ENCODE measurements around the gene IL1B. TPM values are rescaled to one million over a fixed set of nuclear protein-coding genes. Genes with fewer than 3 reads are reported as not detected.

IL1B gene
- total and polyA plus RNA-seq, 2 of the 8 experiments (the other 6 are each of a cell fraction or from before 2014, with no cell fraction given) = not detected

- H3K23ac ChIP-seq (ENCODE audit: insufficient read length) = no peak overlapping the region
- no peak overlapping the region for H4K5ac ChIP-seq (ENCODE audit: insufficient read length, low read depth, low read length)
- no peak overlapping the region for H3K9ac ChIP-seq (replicated peaks in 1 of 4; ENCODE audit: extremely low read depth in 1 of 4, low read depth in 3 of 4, low read length in 3 of 4)
- no peak overlapping the region for H3K4me3 ChIP-seq (ENCODE audit: extremely low read depth in 1 of 4, insufficient read depth in 2 of 4, low read depth in 3 of 4, low read length in 4 of 4)
- no peak overlapping the region for H4K8ac ChIP-seq (ENCODE audit: extremely low read depth, insufficient read depth, low read length)
- CTCF ChIA-PET (ENCODE audit: partially characterized antibody) = interaction anchor here (1.3 to 1.6 kb wide), 3 partner anchors 23 to 146 kb away, joined by 3 to 5 read pairs (median 4); no protein-coding TSS in a partner anchor
- H3K18ac ChIP-seq (ENCODE audit: extremely low read depth, low read length) = no peak overlapping the region
- no peak overlapping the region for H2BK15ac ChIP-seq (ENCODE audit: low read length)
- H3K14ac ChIP-seq (ENCODE audit: insufficient read length) = no peak overlapping the region
- no peak overlapping the region for H3K27ac ChIP-seq (ENCODE audit: low read depth, low read length)
- H3K4me1 ChIP-seq (replicated peaks in 1 of 4; ENCODE audit: control insufficient read depth in 3 of 4, insufficient read depth in 4 of 4, low read length in 3 of 4) = peaks cover 0 to 6% (median 2%) of the 10 kb centered on the region in 4 experiments; a peak in 5 of 7 replicates
- H2BK12ac ChIP-seq (ENCODE audit: low read depth, low read length) = no peak overlapping the region
- no peak overlapping the region for H3K4ac ChIP-seq (replicated peaks; ENCODE audit: insufficient read length, low read depth, low read length)
- DNase-seq (ENCODE audit: low read depth in 1 of 2, low spot score in 2 of 2) (no peak), FAIRE-seq (no peak)
- H3K79me2 ChIP-seq (ENCODE audit: control insufficient read depth in 1 of 2, insufficient read depth in 2 of 2, low read length in 2 of 2) = no peaks in the 10 kb centered on the region
- no peak overlapping the region for H2BK120ac ChIP-seq (replicated peaks; ENCODE audit: low read depth, low read length)
- no peak overlapping the region for H2AFZ ChIP-seq (ENCODE audit: low read length)
- 87% methylated on average over 3 of the region's 3 CpGs; no CpG with 5 or more reads in 1 of the 2 experiments for WGBS, 2 experiments (ENCODE audit: extremely low coverage in 1 of 2, insufficient coverage in 1 of 2, insufficient read length in 1 of 2, insufficient replicate concordance in 2 of 2, low coverage in 1 of 2, low lambda C conversion rate in 2 of 2, missing lambda C conversion rate in 1 of 2)
- peaks cover 0 to 3% of the 10 kb centered on the region in 2 experiments; a peak in 2 of 4 replicates for H3K9me3 ChIP-seq (ENCODE audit: insufficient read depth in 2 of 2, low read depth in 1 of 2, low read length in 1 of 2)
- no peak overlapping the region for H4K91ac ChIP-seq (replicated peaks; ENCODE audit: insufficient read length, low read length)
- H3K23me2 ChIP-seq (ENCODE audit: low read depth, low read length) = no peaks in the 10 kb centered on the region
- no peak overlapping the region for H3K4me2 ChIP-seq (ENCODE audit: insufficient read depth in 1 of 2, low read depth in 2 of 2, low read length in 2 of 2)
- no peaks in the 10 kb centered on the region for H3K79me1 ChIP-seq (ENCODE audit: low read depth, low read length)
- H2BK20ac ChIP-seq (ENCODE audit: low read length) = no peak overlapping the region
- H3K36me3 ChIP-seq (ENCODE audit: control insufficient read depth in 2 of 4, insufficient read depth in 4 of 4, low read length in 3 of 4) = no peaks in the 10 kb centered on the region
- POLR2A ChIA-PET (ENCODE audit: partially characterized antibody) = no interaction called here
- no peak overlapping the region for H3K56ac ChIP-seq (replicated peaks; ENCODE audit: insufficient read length, low read depth, low read length)
- H3K27me3 ChIP-seq (replicated peaks in 1 of 4; ENCODE audit: control insufficient read depth in 3 of 4, extremely low read depth in 1 of 4, insufficient read depth in 3 of 4, low read length in 3 of 4) = no peaks in the 10 kb centered on the region
- H2BK5ac ChIP-seq (ENCODE audit: low read depth, low read length) = no peak overlapping the region
- no peak overlapping the region for H2AK5ac ChIP-seq (ENCODE audit: low read depth, low read length)
- H4K20me1 ChIP-seq (replicated peaks in 1 of 2; ENCODE audit: control insufficient read depth in 1 of 2, insufficient read depth in 2 of 2, low read length in 2 of 2) = no peaks in the 10 kb centered on the region
- no peak for TF ChIP-seq USF2 (IDR thresholded peaks at IDR 0.05; ENCODE audit: low read length)
- TF ChIP-seq CHD2 (IDR thresholded peaks at IDR 0.05; ENCODE audit: low read length) = no peak
- TF ChIP-seq ATF3 (IDR thresholded peaks at IDR 0.05; ENCODE audit: insufficient read depth, low read depth, low read length) = no peak
- no peak for TF ChIP-seq HDAC6 (IDR thresholded peaks at IDR 0.05; ENCODE audit: low read depth, low read length)
- TF ChIP-seq GTF2F1 (IDR thresholded peaks at IDR 0.05; ENCODE audit: borderline replicate concordance, low read depth, low read length) = no peak
- no peak for TF ChIP-seq JUND (IDR thresholded peaks at IDR 0.05; ENCODE audit: low read length)
- TF ChIP-seq TAF1 (IDR thresholded peaks at IDR 0.05; ENCODE audit: low read depth, low read length) = no peak
- TF ChIP-seq SUZ12 (IDR thresholded peaks at IDR 0.05; ENCODE audit: low read length) = no peak
- TF ChIP-seq TAF7 (optimal IDR thresholded peaks at IDR 0.05; ENCODE audit: borderline replicate concordance, low read depth, low read length) = no peak
- no peak for TF ChIP-seq PHF8 (conservative IDR thresholded peaks at IDR 0.05; ENCODE audit: low read depth, low read length)
- no peak for TF ChIP-seq EP300 (IDR thresholded peaks at IDR 0.05; ENCODE audit: borderline replicate concordance in 1 of 2, low read depth in 2 of 2, low read length in 2 of 2)
- TF ChIP-seq CREB1 (IDR thresholded peaks at IDR 0.05) = no peak
Observed at GRCh38 chr2:112794841-112795240, 41.7 kb downstream of the IL1B start.

All from H1 (cell line).